Endothelial cell of umbilical vein (primary cell): Measurements from ENCODE around the gene GLI2. TPM values are rescaled to one million over a fixed set of nuclear protein-coding genes. Genes with fewer than 3 reads are reported as not detected.

Experiments used
- BruUV-seq: library from RNA; stranded (reverse); fragments of 400-500 nt; replicated peaks from 2 replicates; lab custom pipeline; 2021; lab: Mats Ljungman, UMichigan
- CTCF ChIA-PET: fragments of 300-600, 350-600 bp; sonication (Branson Sonifier 250); formaldehyde crosslinking; loops from one replicate; lab custom pipeline; 2021; ENCODE audit warnings: antibody characterized with exemption, inconsistent platforms; lab: Charles Lee
- POLR2A ChIA-PET: fragments of 300-600, 350-600 bp; sonication (Branson Sonifier 250); formaldehyde crosslinking; loops from one replicate; lab custom pipeline; 2021; ENCODE audit warnings: antibody characterized with exemption, inconsistent platforms; lab: Charles Lee
- DNase-seq: peaks from one replicate; pipeline ENCODE4 v3.0.0-alpha.2; 2011; ENCODE audit warnings: low read depth, low spot score
- FAIRE-seq: peaks from 2 replicates; lab custom pipeline; 2011; peaks lifted over from hg19 to GRCh38; lab: Jason Lieb, UNC
- H2AFZ ChIP-seq: 2 replicates; pipeline ENCODE4 v1.6.0; 2012; ENCODE audit warnings: low read depth, low read length, control low read depth, inconsistent platforms
- H3K27ac ChIP-seq: 2 replicates; pipeline ENCODE4 v1.5.1; 2011; ENCODE audit warnings: low read depth, mild to moderate bottlenecking, control low read depth, low read length, moderate library complexity; ENCODE audit not compliant: insufficient read depth
- H3K27me3 ChIP-seq, 2 experiments: 2 replicates each; pipeline versions ENCODE4 v1.6.0 to v1.6.1; 2011; ENCODE audit warnings: low read length in 2 of 2, mixed read lengths in 1 of 2; ENCODE audit not compliant: control insufficient read depth in 2 of 2, insufficient read depth in 2 of 2
- H3K36me3 ChIP-seq, 2 experiments: 2 replicates in 1 of 2; 3 replicates in 1 of 2; pipeline ENCODE4 v1.5.1; 2011; ENCODE audit warnings: low read length in 2 of 2, mild to moderate bottlenecking in 1 of 2, moderate library complexity in 1 of 2; ENCODE audit not compliant: control insufficient read depth in 2 of 2, insufficient read depth in 2 of 2; ENCODE audit errors: extremely low read depth in 1 of 2
- H3K4me1 ChIP-seq: 3 replicates; pipeline ENCODE4 v1.5.1; 2011; ENCODE audit warnings: mild to moderate bottlenecking, low read length; ENCODE audit not compliant: control insufficient read depth, insufficient read depth; ENCODE audit errors: extremely low read depth
- H3K4me2 ChIP-seq: 2 replicates; pipeline ENCODE4 v1.6.1; 2011; ENCODE audit warnings: low read length, control low read depth, mixed read lengths; ENCODE audit not compliant: insufficient read depth
- H3K4me3 ChIP-seq, 3 experiments: fragments of 200-600 bp in 1 of 3; sonication (generic), shearing (Covaris generic) in 1 of 3; replicated peaks in 1 of 3; 2 replicates each; pipeline ENCODE4 v1.5.1; 2011 to 2016; ENCODE audit warnings: control low read depth in 3 of 3, low read length in 3 of 3, mild to moderate bottlenecking in 2 of 3, inconsistent platforms in 1 of 3, low read depth in 1 of 3, moderate library complexity in 1 of 3; ENCODE audit not compliant: insufficient read depth in 1 of 3
- H3K79me2 ChIP-seq: 2 replicates; pipeline ENCODE4 v1.6.0; 2012; ENCODE audit warnings: low read length, inconsistent platforms; ENCODE audit not compliant: control insufficient read depth, insufficient read depth
- H3K9ac ChIP-seq: replicated peaks from 2 replicates; pipeline ENCODE3; 2011; ENCODE audit warnings: low read length, control low read depth; ENCODE audit not compliant: insufficient read depth; ENCODE audit errors: extremely low read depth
- H3K9me1 ChIP-seq: replicated peaks from 3 replicates; pipeline ENCODE4 v1.6.0; 2011; ENCODE audit warnings: mild to moderate bottlenecking, low read length; ENCODE audit not compliant: control insufficient read depth, insufficient read depth; ENCODE audit errors: extremely low read depth
- H3K9me3 ChIP-seq: replicated peaks from 2 replicates; pipeline ENCODE4 v1.5.1; 2012; ENCODE audit warnings: low read length, inconsistent platforms; ENCODE audit not compliant: control insufficient read depth, insufficient read depth
- H4K20me1 ChIP-seq: replicated peaks from 2 replicates; pipeline ENCODE3; 2011; ENCODE audit warnings: mild to moderate bottlenecking, low read length; ENCODE audit not compliant: control insufficient read depth, insufficient read depth; ENCODE audit errors: extremely low read depth
- CTCF ChIP-seq, 2 donors: IDR thresholded peaks; 1 replicate in 1 of 2; 2 replicates in 1 of 2; pipeline ENCODE4 v1.5.1; 2011; ENCODE audit warnings: low read length in 2 of 2, mild to moderate bottlenecking in 2 of 2, moderate library complexity in 2 of 2, control low read depth in 1 of 2, inconsistent platforms in 1 of 2, low read depth in 1 of 2; ENCODE audit not compliant: insufficient read depth in 1 of 2; ENCODE audit errors: extremely low read depth in 1 of 2
- EZH2 ChIP-seq: IDR thresholded peaks from 2 replicates; pipeline ENCODE4 v1.6.1; 2012; ENCODE audit warnings: borderline replicate concordance, low read depth, mild to moderate bottlenecking, moderate library complexity, low read length, inconsistent platforms; ENCODE audit not compliant: severe bottlenecking
- FOS ChIP-seq: IDR thresholded peaks from 2 replicates; pipeline ENCODE4 v1.6.1; 2011; ENCODE audit warnings: mild to moderate bottlenecking, low read length, moderate library complexity, borderline replicate concordance; ENCODE audit not compliant: insufficient read depth
- GATA2 ChIP-seq: IDR thresholded peaks from 2 replicates; pipeline ENCODE4 v1.7.0; 2011; ENCODE audit warnings: low read depth, mild to moderate bottlenecking, moderate library complexity, mixed read lengths, low read length; ENCODE audit not compliant: insufficient read length, insufficient read depth
- JUN ChIP-seq: IDR thresholded peaks from 2 replicates; pipeline ENCODE4 v1.6.1; 2011; ENCODE audit warnings: borderline replicate concordance, low read depth; ENCODE audit not compliant: insufficient read length, insufficient read depth
- MAX ChIP-seq: IDR thresholded peaks from 2 replicates; pipeline ENCODE4 v1.6.1; 2011; ENCODE audit not compliant: insufficient read depth, insufficient read length
- MYC ChIP-seq: IDR thresholded peaks from one replicate; pipeline ENCODE4 v1.6.1; 2011; ENCODE audit warnings: mild to moderate bottlenecking, low read depth, low read length
- POLR2A ChIP-seq: IDR thresholded peaks from 2 replicates; pipeline ENCODE4 v1.6.1; 2012; ENCODE audit warnings: low read depth, mild to moderate bottlenecking, control low read depth, low read length
- POLR2AphosphoS5 ChIP-seq: IDR thresholded peaks from 2 replicates; pipeline ENCODE4 v1.6.1; 2012; ENCODE audit warnings: low read depth, mild to moderate bottlenecking, control low read depth, low read length, moderate library complexity; ENCODE audit not compliant: insufficient read depth
- dilution Hi-C: fragments of 300-500 bp; cut with MboI; formaldehyde crosslinking; loops from one replicate; pipeline ENCODE4 v1.15.0; 2019; ENCODE audit warnings: low sequenced_read_pairs; ENCODE audit not compliant: extremely low pct_ligation_motif_present
- intact Hi-C: fragments of 100-400 bp; cut with micrococcal nuclease; formaldehyde crosslinking; loops from one replicate; pipeline ENCODE4 v1.10.0; 2022
- polyA plus RNA-seq, 4 experiments: library from polyadenylated mRNA; depleted of rRNA in 3 of 4; stranded (reverse) in 3 of 4; unstranded in 1 of 4; fragments of >200 nt; gene quantifications; 2 replicates each; pipeline versions ENCODE4 v1.2.1 to v1.2.3, GENCODE V29; 2011 to 2012; ENCODE audit warnings: missing spikeins in 1 of 4
- total RNA-seq: library from RNA; stranded (reverse); gene quantifications from 2 replicates; pipeline ENCODE4 v1.2.3, GENCODE V29; 2021

Gene GLI2
- total and polyA plus RNA-seq, 2 donors (not counting 3 experiments of a cell fraction or from before 2014, with no cell fraction given), result 0.13 TPM; not detected in 1

- Histone ChIP-seq H3K36me3 (no peaks in the 10 kb centered on the region), H3K4me1 (peaks cover 15% of the 10 kb centered on the region), H3K79me2 (no peaks in the 10 kb centered on the region), H3K4me3 (no peak overlapping the region), H2AFZ (no peak overlapping the region), H3K27me3 (no peaks in the 10 kb centered on the region), H3K9me1 (no peaks in the 10 kb centered on the region), H3K4me2 (no peak overlapping the region), H4K20me1 (no peaks in the 10 kb centered on the region), H3K27ac (no peak overlapping the region), H3K9ac (no peak overlapping the region), H3K9me3 (no peaks in the 10 kb centered on the region)
- ChIA-PET POLR2A (no interaction called here), CTCF (interaction anchor here (0.7 kb wide), 1 partner anchor 33 kb away, joined by 4 read pairs; no protein-coding TSS in a partner anchor)
- dilution Hi-C loops, result no loop called here
- no peak for TF ChIP-seq MYC
- TF ChIP-seq POLR2A, result no peak
- no peak for TF ChIP-seq GATA2
- no peak for TF ChIP-seq MAX
- no peak for TF ChIP-seq EZH2
- no peak for TF ChIP-seq CTCF (IDR thresholded peaks at IDR 0.05; ENCODE audit: extremely low read depth in 1 of 2, insufficient read depth in 1 of 2, low read depth in 1 of 2, low read length in 2 of 2)
- no peak for TF ChIP-seq JUN
- no peak for TF ChIP-seq POLR2AphosphoS5
- no peak for TF ChIP-seq FOS
- DNase-seq (no peak), FAIRE-seq (no peak)
- intact Hi-C loops, result loop anchor here (5.0 kb wide), 1 partner anchor 72 kb away; no protein-coding TSS in a partner anchor
- BruUV-seq, result no TSS peak
Measured at GRCh38 chr2:120769076-120769786, 33.6 kb downstream of the GLI2 start.
